ENCODE data around the gene CBFA2T2. TPM values are rescaled to one million over a fixed set of nuclear protein-coding genes. Genes with fewer than 3 reads are reported as not detected.

Gene CBFA2T2
- total RNA-seq, 2 donors from 2014 or later, result 9.8 to 10.4 TPM

DNA sequence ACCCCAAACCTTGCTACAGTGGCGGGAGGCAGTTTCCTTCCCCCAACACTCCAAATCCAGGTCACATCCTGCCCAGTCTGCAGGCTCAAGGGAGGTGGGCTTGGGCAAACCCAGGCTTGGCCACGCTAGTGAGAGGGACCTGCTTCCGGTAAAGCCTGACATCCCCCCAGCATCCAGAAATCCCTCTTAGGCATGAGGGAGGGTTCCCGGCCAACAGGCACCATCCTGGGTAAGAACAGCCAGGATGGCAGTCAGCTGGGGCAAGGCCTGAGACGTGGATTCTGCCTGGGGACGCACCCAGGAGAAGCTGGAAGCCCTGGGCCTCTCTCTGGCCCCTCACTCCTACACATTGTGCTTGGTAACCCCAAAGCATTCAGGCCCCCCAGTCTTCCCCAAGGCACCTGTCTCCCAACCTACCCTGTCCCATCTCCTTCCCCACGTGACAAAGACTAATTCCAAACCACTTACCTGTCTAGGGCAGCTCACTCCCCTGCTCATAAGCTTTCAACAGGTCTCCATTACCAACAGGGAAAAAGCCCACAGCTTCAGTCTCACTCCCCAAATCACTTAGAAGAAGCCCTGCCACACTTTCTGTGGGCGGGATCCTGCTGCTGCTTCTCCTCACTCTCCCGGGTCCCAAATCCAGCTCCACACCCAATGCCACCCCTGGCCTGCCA is 174.3 kb downstream of the CBFA2T2 start:
- peaks cover 0 to 47% of the 10 kb centered on the region in 2 donors for H3K4me1 ChIP-seq
- TF ChIP-seq, protein P1, sequence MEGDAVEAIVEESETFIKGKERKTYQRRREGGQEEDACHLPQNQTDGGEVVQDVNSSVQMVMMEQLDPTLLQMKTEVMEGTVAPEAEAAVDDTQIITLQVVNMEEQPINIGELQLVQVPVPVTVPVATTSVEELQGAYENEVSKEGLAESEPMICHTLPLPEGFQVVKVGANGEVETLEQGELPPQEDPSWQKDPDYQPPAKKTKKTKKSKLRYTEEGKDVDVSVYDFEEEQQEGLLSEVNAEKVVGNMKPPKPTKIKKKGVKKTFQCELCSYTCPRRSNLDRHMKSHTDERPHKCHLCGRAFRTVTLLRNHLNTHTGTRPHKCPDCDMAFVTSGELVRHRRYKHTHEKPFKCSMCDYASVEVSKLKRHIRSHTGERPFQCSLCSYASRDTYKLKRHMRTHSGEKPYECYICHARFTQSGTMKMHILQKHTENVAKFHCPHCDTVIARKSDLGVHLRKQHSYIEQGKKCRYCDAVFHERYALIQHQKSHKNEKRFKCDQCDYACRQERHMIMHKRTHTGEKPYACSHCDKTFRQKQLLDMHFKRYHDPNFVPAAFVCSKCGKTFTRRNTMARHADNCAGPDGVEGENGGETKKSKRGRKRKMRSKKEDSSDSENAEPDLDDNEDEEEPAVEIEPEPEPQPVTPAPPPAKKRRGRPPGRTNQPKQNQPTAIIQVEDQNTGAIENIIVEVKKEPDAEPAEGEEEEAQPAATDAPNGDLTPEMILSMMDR (IDR thresholded peaks at IDR 0.05), result no peak
- peak overlapping the region; percentile 55 to 73 for H3K4me3 ChIP-seq

DNA sequence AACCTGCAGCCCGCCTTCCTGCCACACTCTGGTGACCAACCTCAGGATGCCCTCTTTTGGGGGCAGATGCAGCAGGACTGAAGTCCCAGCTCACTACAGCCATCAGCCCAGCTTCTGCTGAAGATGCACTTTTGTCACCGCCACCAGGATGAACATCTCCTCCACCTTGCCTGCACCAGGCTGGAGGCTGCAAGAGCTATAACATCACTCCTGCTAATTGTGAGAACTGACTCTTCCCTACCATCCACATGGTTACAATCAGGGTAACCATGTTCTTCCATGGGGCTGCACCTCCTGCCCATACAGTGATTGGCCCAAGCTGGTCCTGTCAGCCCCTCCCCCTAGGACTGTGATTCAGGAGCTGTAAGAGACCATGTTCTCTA is 174.9 kb downstream of the CBFA2T2 start:
- Histone ChIP-seq H3K4me3 (no peak overlapping the region), H3K4me1 (peaks cover 0 to 51% of the 10 kb centered on the region in 2 donors), H3K36me3 (peaks cover 4% of the 10 kb centered on the region), H3K27me3 (no peaks in the 10 kb centered on the region), H3K27ac (no peak overlapping the region), H3K9me3 (no peaks in the 10 kb centered on the region)
- TF ChIP-seq, protein P1 (IDR thresholded peaks at IDR 0.05), result no peak
- no peak for DNase-seq (ENCODE audit: low spot score)

More for the DNA sequence above, 174.3 kb downstream of the CBFA2T2 start:
- no peaks in the 10 kb centered on the region for H3K9me3 ChIP-seq
- H3K27ac ChIP-seq, result peak overlapping the region; percentile 87 to 90
- no peaks in the 10 kb centered on the region for H3K27me3 ChIP-seq
- peaks cover 9% of the 10 kb centered on the region for H3K36me3 ChIP-seq
- DNase-seq (ENCODE audit: low spot score), result no peak

DNA sequence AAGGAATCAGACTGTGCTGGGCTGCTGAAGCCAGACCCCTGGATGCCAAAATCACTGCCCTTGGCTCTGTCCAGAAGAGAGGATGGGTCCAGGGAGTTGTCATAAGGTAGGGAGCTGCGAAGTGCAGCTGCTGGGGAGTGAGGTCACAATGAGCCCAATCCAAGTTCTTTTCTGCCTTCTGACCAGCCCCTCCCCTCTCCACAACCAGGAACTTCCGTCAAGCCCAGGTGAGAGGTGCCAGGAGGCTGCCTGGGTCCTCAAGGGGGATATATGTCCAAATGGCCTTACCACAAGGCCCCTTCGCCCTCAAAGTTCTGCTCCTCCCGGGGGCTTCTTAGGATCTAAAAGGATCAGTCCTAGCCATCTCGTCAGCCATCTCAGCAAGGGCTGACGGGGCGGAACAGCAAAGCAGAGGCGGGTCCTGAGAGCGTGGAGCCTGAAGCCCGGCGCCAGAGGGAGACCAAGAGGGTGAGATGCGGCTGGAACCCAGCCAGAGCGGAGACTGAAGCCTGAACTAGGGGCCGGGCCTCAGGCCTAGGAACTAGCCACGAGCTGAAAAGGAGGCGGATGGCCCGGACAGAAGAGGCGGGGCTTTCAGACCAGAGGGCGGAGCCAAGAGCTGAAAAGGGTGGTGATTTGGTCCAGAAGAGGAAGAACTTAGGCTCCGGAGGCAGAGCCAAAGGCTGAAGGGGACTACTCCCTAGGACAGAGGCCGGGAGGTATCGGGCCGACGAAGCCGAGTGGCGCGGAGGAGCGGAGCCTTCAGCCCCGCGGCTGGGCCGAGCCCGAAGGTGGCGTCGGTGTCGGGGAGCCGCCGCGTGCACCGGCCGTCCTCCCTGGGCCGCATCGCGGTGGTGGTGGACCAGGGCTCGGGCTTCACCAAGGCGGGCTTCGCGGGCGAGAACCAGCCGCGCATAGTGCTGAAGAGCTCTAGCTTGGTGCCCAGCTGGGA is 176.7 kb downstream of the CBFA2T2 start, which contains the start of gene ACTL10:
Gene ACTL10 (plus strand): TSS at position 651 of the 952 bp plus-strand sequence. CDS start 555 bp downstream, outside the sequence.
- TF ChIP-seq, protein P1 (IDR thresholded peaks at IDR 0.05), result peak in 1 of 2 donors; percentile 47
- DNase-seq (ENCODE audit: low spot score), result peak; percentile 99
- H3K36me3 ChIP-seq, result peaks cover 13% of the 10 kb centered on the region
- H3K9me3 ChIP-seq, result no peaks in the 10 kb centered on the region
- H3K4me3 ChIP-seq, result peak within 1 kb of the TSS; percentile 45 to 70
- H3K27ac ChIP-seq, result peak within 1 kb of the TSS; percentile 85 to 96
- H3K27me3 ChIP-seq, result no peaks in the 10 kb centered on the region
- peaks cover 0 to 55% of the 10 kb centered on the region in 2 donors for H3K4me1 ChIP-seq

DNA sequence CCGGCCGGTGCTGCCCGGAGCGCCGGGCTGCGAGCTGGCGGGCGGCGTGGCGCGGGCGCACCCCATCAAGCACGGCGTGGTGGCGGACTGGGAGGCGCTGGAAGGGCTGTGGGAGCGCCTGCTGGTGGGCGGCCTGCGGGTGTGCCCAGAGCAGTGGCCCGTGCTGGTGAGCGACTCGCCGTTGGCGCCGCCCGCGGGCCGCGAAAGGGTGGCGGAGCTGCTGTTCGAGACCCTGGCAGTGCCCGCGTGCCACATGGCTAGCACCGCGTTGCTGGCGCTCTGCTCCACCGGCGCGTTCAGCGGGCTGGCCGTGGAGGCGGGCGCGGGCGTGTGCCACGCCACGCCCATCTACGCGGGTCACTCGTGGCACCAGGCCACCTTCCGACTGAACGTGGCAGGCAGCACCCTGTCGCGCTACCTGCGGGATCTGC is 177.4 kb downstream of the CBFA2T2 start:
- H3K9me3 ChIP-seq, result no peaks in the 10 kb centered on the region
- TF ChIP-seq, protein P1 (IDR thresholded peaks at IDR 0.05), result no peak
- H3K4me3 ChIP-seq, result peak overlapping the region; percentile 45 to 70
- DNase-seq (ENCODE audit: low spot score), result peak; percentile 75
- H3K27ac ChIP-seq, result peak overlapping the region; percentile 85 to 96
- H3K27me3 ChIP-seq, result no peaks in the 10 kb centered on the region
- H3K4me1 ChIP-seq, result peaks cover 0 to 58% of the 10 kb centered on the region in 2 donors
- peaks cover 17% of the 10 kb centered on the region for H3K36me3 ChIP-seq

DNA sequence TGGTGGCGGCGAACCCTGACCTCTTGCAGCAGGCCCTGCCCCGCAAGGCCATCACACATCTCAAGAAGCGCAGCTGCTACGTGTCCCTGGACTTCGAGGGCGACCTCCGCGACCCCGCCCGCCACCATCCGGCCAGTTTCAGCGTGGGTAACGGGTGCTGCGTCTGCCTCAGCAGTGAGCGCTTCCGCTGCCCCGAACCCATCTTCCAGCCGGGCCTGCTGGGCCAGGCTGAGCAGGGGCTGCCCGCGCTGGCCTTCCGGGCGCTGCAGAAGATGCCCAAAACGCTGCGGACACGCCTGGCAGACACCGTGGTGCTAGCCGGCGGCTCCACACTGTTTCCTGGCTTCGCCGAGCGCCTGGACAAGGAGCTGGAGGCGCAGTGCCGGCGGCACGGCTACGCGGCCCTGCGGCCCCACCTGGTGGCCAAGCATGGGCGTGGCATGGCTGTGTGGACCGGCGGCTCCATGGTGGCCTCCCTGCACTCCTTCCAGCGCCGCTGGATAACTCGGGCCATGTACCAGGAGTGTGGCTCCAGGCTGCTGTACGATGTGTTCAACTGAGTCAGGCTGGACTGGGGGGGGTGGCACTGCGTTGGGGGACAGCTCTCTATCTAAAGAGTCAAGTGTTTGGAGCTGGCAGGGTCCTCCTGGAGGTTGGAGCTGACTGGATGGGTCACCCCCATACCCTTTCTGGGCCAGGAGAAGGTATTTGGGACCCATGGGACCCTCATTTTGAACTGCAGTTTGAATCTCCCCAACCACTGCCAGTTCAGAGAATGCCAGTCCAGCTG is 178.0 kb downstream of the CBFA2T2 start:
- DNase-seq (ENCODE audit: low spot score), result peak; percentile 83
- Histone ChIP-seq H3K4me3 (peak overlapping the region; percentile 45 to 70), H3K9me3 (no peaks in the 10 kb centered on the region), H3K4me1 (peaks cover 0 to 62% of the 10 kb centered on the region in 2 donors), H3K27ac (peak overlapping the region; percentile 85 to 96), H3K36me3 (peaks cover 17% of the 10 kb centered on the region), H3K27me3 (no peaks in the 10 kb centered on the region)
- TF ChIP-seq, protein P1 (IDR thresholded peaks at IDR 0.05), result peak; percentile 94 to 97

All from right atrium auricular region (tissue), 2 donors.